IMR-90 (cell line): Measurements from ENCODE around the gene IGSF3. TPM values are rescaled to one million over a fixed set of nuclear protein-coding genes. Genes with fewer than 3 reads are reported as not detected.

Source experiments
- ATAC-seq: fragments of 200-7000 bp; cut with Tn5 transposase; 2 replicates; pipeline ENCODE4 v1.9.1; 2020; ENCODE audit warnings: low read depth, mild to moderate bottlenecking, moderate library complexity
- BruUV-seq: library from RNA; stranded (reverse); fragments of 400-500 nt; replicated peaks from 2 replicates; lab custom pipeline; 2021; lab: Mats Ljungman, UMichigan
- CTCF ChIA-PET: fragments of 300-600 bp; formaldehyde crosslinking; extraction: SDS; loops from one replicate; lab custom pipeline; 2021; ENCODE audit warnings: antibody characterized with exemption; lab: Yijun Ruan, JAX
- POLR2A ChIA-PET: fragments of 300-600 bp; sonication (Branson Sonifier 250); formaldehyde crosslinking; loops from one replicate; lab custom pipeline; 2022; ENCODE audit warnings: antibody characterized with exemption; ENCODE audit not compliant: unreplicated experiment; lab: Charles Lee
- DNase-seq: peaks from one replicate; pipeline ENCODE4 v3.0.0; 2013
- H2AFZ ChIP-seq: replicated peaks from 2 replicates; pipeline ENCODE3; 2013; ENCODE audit warnings: low read length, mild to moderate bottlenecking; ENCODE audit not compliant: poor library complexity
- H2AK5ac ChIP-seq: 2 replicates; pipeline ENCODE4 v1.6.1; 2013; ENCODE audit warnings: low read depth, low read length, inconsistent platforms
- H2AK9ac ChIP-seq: replicated peaks from 2 replicates; pipeline ENCODE3; 2013; ENCODE audit warnings: mild to moderate bottlenecking, low read depth, low read length, moderate library complexity; ENCODE audit not compliant: poor library complexity
- H2BK120ac ChIP-seq: 2 replicates; pipeline ENCODE4 v1.6.1; 2013; ENCODE audit warnings: low read depth, low read length, inconsistent platforms
- H2BK15ac ChIP-seq: 3 replicates; pipeline ENCODE4 v1.6.1; 2013; ENCODE audit warnings: low read depth, low read length, inconsistent platforms
- H2BK20ac ChIP-seq: 2 replicates; pipeline ENCODE4 v1.6.1; 2013; ENCODE audit warnings: low read depth, mild to moderate bottlenecking, inconsistent platforms, low read length, moderate library complexity
- H2BK5ac ChIP-seq: 2 replicates; pipeline ENCODE4 v1.6.1; 2013; ENCODE audit warnings: mild to moderate bottlenecking, low read depth, low read length, inconsistent platforms; ENCODE audit not compliant: poor library complexity, severe bottlenecking
- H3K14ac ChIP-seq: replicated peaks from 2 replicates; pipeline ENCODE4 v1.6.1; 2013; ENCODE audit warnings: low read depth, low read length, inconsistent platforms
- H3K18ac ChIP-seq: 2 replicates; pipeline ENCODE4 v1.6.1; 2013; ENCODE audit warnings: low read depth, low read length, control low read depth
- H3K23ac ChIP-seq: 2 replicates; pipeline ENCODE4 v1.6.1; 2013; ENCODE audit warnings: low read depth, low read length, inconsistent platforms
- H3K27ac ChIP-seq: 2 replicates; pipeline ENCODE4 v1.5.1; 2013; ENCODE audit warnings: mild to moderate bottlenecking, control low read depth, low read length; ENCODE audit not compliant: insufficient read depth
- H3K27me3 ChIP-seq: 2 replicates; pipeline ENCODE4 v1.6.1; 2013; ENCODE audit warnings: low read length; ENCODE audit not compliant: control insufficient read depth, insufficient read depth
- H3K36me3 ChIP-seq: 2 replicates; pipeline ENCODE4 v1.6.1; 2013; ENCODE audit warnings: low read length, mixed read lengths; ENCODE audit not compliant: control insufficient read depth, insufficient read depth
- H3K4ac ChIP-seq: 2 replicates; pipeline ENCODE4 v1.6.1; 2013; ENCODE audit warnings: low read depth, low read length, inconsistent platforms
- H3K4me1 ChIP-seq: 2 replicates; pipeline ENCODE4 v1.6.1; 2013; ENCODE audit warnings: low read length, mixed read lengths; ENCODE audit not compliant: control insufficient read depth, insufficient read depth
- H3K4me2 ChIP-seq: 2 replicates; pipeline ENCODE4 v1.6.1; 2013; ENCODE audit warnings: low read depth, mild to moderate bottlenecking, control low read depth, low read length, moderate library complexity
- H3K4me3 ChIP-seq: 2 replicates; pipeline ENCODE4 v1.5.1; 2013; ENCODE audit warnings: low read depth, mild to moderate bottlenecking, control low read depth, low read length, moderate library complexity; ENCODE audit not compliant: insufficient read depth
- H3K56ac ChIP-seq: 2 replicates; pipeline ENCODE4 v1.6.1; 2013; ENCODE audit warnings: low read length, inconsistent platforms; ENCODE audit not compliant: insufficient read depth; ENCODE audit errors: extremely low read depth
- H3K79me1 ChIP-seq, 2 experiments: 2 replicates each; pipeline ENCODE4 v1.6.1; 2013; ENCODE audit warnings: low read length in 2 of 2, inconsistent platforms in 1 of 2, low read depth in 1 of 2
- H3K9ac ChIP-seq: 2 replicates; pipeline ENCODE4 v1.6.1; 2013; ENCODE audit warnings: low read depth, low read length, control low read depth
- H3K9me1 ChIP-seq: 2 replicates; pipeline ENCODE4 v1.6.1; 2013; ENCODE audit warnings: low read length, inconsistent platforms; ENCODE audit not compliant: insufficient read depth
- H3K9me3 ChIP-seq: 2 replicates; pipeline ENCODE4 v1.6.1; 2013; ENCODE audit warnings: low read length; ENCODE audit not compliant: control insufficient read depth, insufficient read depth
- H4K20me1 ChIP-seq: 2 replicates; pipeline ENCODE4 v1.6.1; 2013; ENCODE audit warnings: low read length, inconsistent platforms; ENCODE audit not compliant: insufficient read depth
- H4K5ac ChIP-seq: 2 replicates; pipeline ENCODE4 v1.6.1; 2013; ENCODE audit warnings: mild to moderate bottlenecking, low read depth, low read length, control low read depth
- H4K8ac ChIP-seq, 2 experiments: 2 replicates each; pipeline ENCODE4 v1.6.1; 2013; ENCODE audit warnings: low read depth in 2 of 2, low read length in 2 of 2, control low read depth in 1 of 2, inconsistent platforms in 1 of 2
- H4K91ac ChIP-seq: 2 replicates; pipeline ENCODE4 v1.6.1; 2013; ENCODE audit warnings: low read depth, low read length, inconsistent platforms; ENCODE audit not compliant: insufficient read depth
- BHLHE40 ChIP-seq: fragments of 150-350 bp; IDR thresholded peaks from 2 replicates; pipeline ENCODE4 v1.6.1; 2016; ENCODE audit warnings: mild to moderate bottlenecking, low read depth, low read length
- CEBPB ChIP-seq: IDR thresholded peaks from 2 replicates; pipeline ENCODE4 v1.6.1; 2012; ENCODE audit warnings: low read depth, low read length, improper control_type of control experiment
- CHD1 ChIP-seq: IDR thresholded peaks from 2 replicates; pipeline ENCODE4 v1.6.1; 2012; ENCODE audit warnings: low read depth, low read length, improper control_type of control experiment
- FOS ChIP-seq: fragments of 150-350 bp; IDR thresholded peaks from 2 replicates; pipeline ENCODE4 v1.6.1; 2016; ENCODE audit warnings: low read depth, low read length
- MAFK ChIP-seq: IDR thresholded peaks from 2 replicates; pipeline ENCODE4 v1.6.1; 2012; ENCODE audit warnings: low read depth, low read length, improper control_type of control experiment
- MAZ ChIP-seq: IDR thresholded peaks from 2 replicates; pipeline ENCODE4 v1.6.1; 2012; ENCODE audit warnings: low read depth, mild to moderate bottlenecking, low read length, improper control_type of control experiment, moderate library complexity, borderline replicate concordance
- MXI1 ChIP-seq: IDR thresholded peaks from 2 replicates; pipeline ENCODE4 v1.6.1; 2012; ENCODE audit warnings: low read depth, mild to moderate bottlenecking, low read length, moderate library complexity, borderline replicate concordance
- NFE2L2 ChIP-seq: fragments of 150-350 bp; IDR thresholded peaks from 2 replicates; pipeline ENCODE4 v1.6.1; 2016; ENCODE audit warnings: low read depth, mild to moderate bottlenecking, low read length
- POLR2A ChIP-seq: IDR thresholded peaks from 2 replicates; pipeline ENCODE4 v1.6.1; 2012; ENCODE audit warnings: mild to moderate bottlenecking, low read depth, low read length
- RAD21 ChIP-seq: IDR thresholded peaks from 2 replicates; pipeline ENCODE4 v1.6.1; 2012; ENCODE audit warnings: low read length, improper control_type of control experiment
- RCOR1 ChIP-seq: IDR thresholded peaks from 2 replicates; pipeline ENCODE4 v1.6.1; 2012; ENCODE audit warnings: mild to moderate bottlenecking, low read length, improper control_type of control experiment; ENCODE audit not compliant: insufficient replicate concordance
- RFX5 ChIP-seq: IDR thresholded peaks from 2 replicates; pipeline ENCODE4 v1.8.0; 2012; ENCODE audit warnings: low read depth, mild to moderate bottlenecking, low read length, moderate library complexity
- SMC3 ChIP-seq: fragments of 150-350 bp; IDR thresholded peaks from 2 replicates; pipeline ENCODE4 v1.6.1; 2016; ENCODE audit warnings: low read depth, mild to moderate bottlenecking, antibody characterized with exemption, low read length, moderate library complexity
- WGBS, 2 experiments: methylation state at CpG; one replicate each; pipeline versions ENCODE4 v1.1.5 to v1.1.7; 2013; ENCODE audit warnings: missing lambda C conversion rate in 2 of 2; ENCODE audit not compliant: insufficient read length in 1 of 2; ENCODE audit errors: extremely low coverage in 2 of 2; 5-methylcytosine and 5-hydroxymethylcytosine counted together
- dilution Hi-C: fragments of 300-500 bp; cut with HindIII; formaldehyde crosslinking; loops from one replicate; pipeline ENCODE4 v1.14.3; 2018; ENCODE audit warnings: low sequenced_read_pairs; ENCODE audit not compliant: unreplicated experiment
- in situ Hi-C: fragments of 300-500 bp; cut with MboI; formaldehyde crosslinking; loops from 3 replicates; pipeline ENCODE4 v1.14.3; 2019; ENCODE audit warnings: low sequenced_read_pairs, inconsistent platforms, mixed read lengths
- intact Hi-C: fragments of 100-400 bp; cut with micrococcal nuclease; formaldehyde crosslinking; loops from 2 replicates; pipeline ENCODE4 v1.10.0; 2022
- polyA plus RNA-seq, 3 experiments: library from polyadenylated mRNA; depleted of rRNA; stranded (reverse); fragments of >200 nt; gene quantifications; 2 replicates each; pipeline ENCODE4 v1.2.3, GENCODE V29; 2012; ENCODE audit warnings: low replicate concordance in 1 of 3
- total RNA-seq: library from RNA; depleted of rRNA; stranded (reverse); fragments of >200 nt; gene quantifications from 2 replicates; pipeline ENCODE4 v1.2.3, GENCODE V29; 2012
- TF ChIP-seq, protein P1 (sequence below): conservative IDR thresholded peaks from 2 replicates; pipeline ENCODE4 v1.5.1; 2012; ENCODE audit warnings: mild to moderate bottlenecking, low read depth, low read length, improper control_type of control experiment
- TF ChIP-seq, protein P2 (sequence below): fragments of 150-350 bp; IDR thresholded peaks from 2 replicates; pipeline ENCODE4 v1.6.1; 2017; ENCODE audit warnings: mild to moderate bottlenecking, antibody characterized with exemption, low read length, low read depth
- TF ChIP-seq, protein P3 (sequence below): fragments of 150-350 bp; IDR thresholded peaks from 2 replicates; pipeline ENCODE4 v1.6.1; 2016; ENCODE audit warnings: low read depth, mild to moderate bottlenecking, low read length, moderate library complexity, borderline replicate concordance

The IGSF3 gene
- total and polyA plus RNA-seq, 2 of the 4 experiments (the other 2 are of a cell fraction): under 0.01 to 0.02 TPM

DNA sequence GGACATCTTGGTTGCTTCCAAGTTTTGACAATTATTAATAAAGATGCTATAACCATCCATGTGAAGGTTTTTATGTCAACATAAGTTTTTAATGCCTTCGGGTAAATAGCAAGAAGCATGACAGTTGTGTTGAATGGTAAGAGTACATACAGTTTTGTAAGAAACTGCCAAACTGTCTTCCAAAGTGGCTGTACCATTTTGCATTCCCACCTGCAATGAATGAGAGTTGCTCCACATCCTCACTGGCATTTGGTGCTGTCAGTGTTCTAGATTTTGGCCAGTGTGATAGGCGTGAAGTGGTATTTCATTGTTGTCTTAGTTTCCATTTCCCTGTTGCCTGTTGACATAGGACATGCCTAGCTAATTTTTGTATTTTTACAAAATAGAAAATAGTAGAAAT is 142.1 kb downstream of the IGSF3 start:
- Histone ChIP-seq H3K27me3 (no peaks in the 10 kb centered on the region), H3K23ac (no peak overlapping the region), H3K9me1 (no peaks in the 10 kb centered on the region), H3K4me3 (no peak overlapping the region), H2BK15ac (no peak overlapping the region), H4K5ac (no peak overlapping the region), H2AK9ac (no peak overlapping the region), H3K56ac (no peak overlapping the region), H3K4me1 (no peaks in the 10 kb centered on the region), H2BK120ac (no peak overlapping the region), H2AK5ac (no peak overlapping the region), H2AFZ (no peak overlapping the region), H3K14ac (no peak overlapping the region), H3K9me3 (no peaks in the 10 kb centered on the region), H2BK20ac (no peak overlapping the region), H4K91ac (no peak overlapping the region), H3K9ac (no peak overlapping the region), H3K4ac (no peak overlapping the region), H3K4me2 (no peak overlapping the region), H4K20me1 (no peaks in the 10 kb centered on the region), H4K8ac (no peak overlapping the region), H3K36me3 (no peaks in the 10 kb centered on the region), H2BK5ac (no peak overlapping the region), H3K79me1 (no peaks in the 10 kb centered on the region), H3K27ac (no peak overlapping the region), H3K18ac (no peak overlapping the region)
- ChIA-PET POLR2A (no interaction called here), CTCF (no interaction called here)
- BruUV-seq: no TSS peak
- in situ Hi-C loops (no loop called here), dilution Hi-C loops (no loop called here), intact Hi-C loops (no loop called here)
- ATAC-seq (no peak), DNase-seq (no peak)
- WGBS, 2 experiments: no CpG with 5 or more reads among the region's 2 CpGs
- TF ChIP-seq RAD21: no peak
- no peak for TF ChIP-seq RCOR1
- TF ChIP-seq, protein P1, sequence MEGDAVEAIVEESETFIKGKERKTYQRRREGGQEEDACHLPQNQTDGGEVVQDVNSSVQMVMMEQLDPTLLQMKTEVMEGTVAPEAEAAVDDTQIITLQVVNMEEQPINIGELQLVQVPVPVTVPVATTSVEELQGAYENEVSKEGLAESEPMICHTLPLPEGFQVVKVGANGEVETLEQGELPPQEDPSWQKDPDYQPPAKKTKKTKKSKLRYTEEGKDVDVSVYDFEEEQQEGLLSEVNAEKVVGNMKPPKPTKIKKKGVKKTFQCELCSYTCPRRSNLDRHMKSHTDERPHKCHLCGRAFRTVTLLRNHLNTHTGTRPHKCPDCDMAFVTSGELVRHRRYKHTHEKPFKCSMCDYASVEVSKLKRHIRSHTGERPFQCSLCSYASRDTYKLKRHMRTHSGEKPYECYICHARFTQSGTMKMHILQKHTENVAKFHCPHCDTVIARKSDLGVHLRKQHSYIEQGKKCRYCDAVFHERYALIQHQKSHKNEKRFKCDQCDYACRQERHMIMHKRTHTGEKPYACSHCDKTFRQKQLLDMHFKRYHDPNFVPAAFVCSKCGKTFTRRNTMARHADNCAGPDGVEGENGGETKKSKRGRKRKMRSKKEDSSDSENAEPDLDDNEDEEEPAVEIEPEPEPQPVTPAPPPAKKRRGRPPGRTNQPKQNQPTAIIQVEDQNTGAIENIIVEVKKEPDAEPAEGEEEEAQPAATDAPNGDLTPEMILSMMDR: no peak
- TF ChIP-seq NFE2L2: no peak
- no peak for TF ChIP-seq CHD1
- TF ChIP-seq CEBPB: no peak
- no peak for TF ChIP-seq SMC3
- no peak for TF ChIP-seq MAZ
- TF ChIP-seq POLR2A: no peak
- no peak for TF ChIP-seq FOS
- TF ChIP-seq MAFK: no peak
- TF ChIP-seq, protein P2, sequence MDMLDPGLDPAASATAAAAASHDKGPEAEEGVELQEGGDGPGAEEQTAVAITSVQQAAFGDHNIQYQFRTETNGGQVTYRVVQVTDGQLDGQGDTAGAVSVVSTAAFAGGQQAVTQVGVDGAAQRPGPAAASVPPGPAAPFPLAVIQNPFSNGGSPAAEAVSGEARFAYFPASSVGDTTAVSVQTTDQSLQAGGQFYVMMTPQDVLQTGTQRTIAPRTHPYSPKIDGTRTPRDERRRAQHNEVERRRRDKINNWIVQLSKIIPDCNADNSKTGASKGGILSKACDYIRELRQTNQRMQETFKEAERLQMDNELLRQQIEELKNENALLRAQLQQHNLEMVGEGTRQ: no peak
- no peak for TF ChIP-seq MXI1
- TF ChIP-seq BHLHE40: no peak
- TF ChIP-seq, protein P3, sequence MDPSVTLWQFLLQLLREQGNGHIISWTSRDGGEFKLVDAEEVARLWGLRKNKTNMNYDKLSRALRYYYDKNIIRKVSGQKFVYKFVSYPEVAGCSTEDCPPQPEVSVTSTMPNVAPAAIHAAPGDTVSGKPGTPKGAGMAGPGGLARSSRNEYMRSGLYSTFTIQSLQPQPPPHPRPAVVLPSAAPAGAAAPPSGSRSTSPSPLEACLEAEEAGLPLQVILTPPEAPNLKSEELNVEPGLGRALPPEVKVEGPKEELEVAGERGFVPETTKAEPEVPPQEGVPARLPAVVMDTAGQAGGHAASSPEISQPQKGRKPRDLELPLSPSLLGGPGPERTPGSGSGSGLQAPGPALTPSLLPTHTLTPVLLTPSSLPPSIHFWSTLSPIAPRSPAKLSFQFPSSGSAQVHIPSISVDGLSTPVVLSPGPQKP: no peak
- no peak for TF ChIP-seq RFX5
